ENCODE measurements around the gene CCNA2. TPM values are rescaled to one million over a fixed set of nuclear protein-coding genes. Genes with fewer than 3 reads are reported as not detected.

Gene CCNA2
- total RNA-seq: 83.6 and 86.7 TPM in 2 replicates

DNA sequence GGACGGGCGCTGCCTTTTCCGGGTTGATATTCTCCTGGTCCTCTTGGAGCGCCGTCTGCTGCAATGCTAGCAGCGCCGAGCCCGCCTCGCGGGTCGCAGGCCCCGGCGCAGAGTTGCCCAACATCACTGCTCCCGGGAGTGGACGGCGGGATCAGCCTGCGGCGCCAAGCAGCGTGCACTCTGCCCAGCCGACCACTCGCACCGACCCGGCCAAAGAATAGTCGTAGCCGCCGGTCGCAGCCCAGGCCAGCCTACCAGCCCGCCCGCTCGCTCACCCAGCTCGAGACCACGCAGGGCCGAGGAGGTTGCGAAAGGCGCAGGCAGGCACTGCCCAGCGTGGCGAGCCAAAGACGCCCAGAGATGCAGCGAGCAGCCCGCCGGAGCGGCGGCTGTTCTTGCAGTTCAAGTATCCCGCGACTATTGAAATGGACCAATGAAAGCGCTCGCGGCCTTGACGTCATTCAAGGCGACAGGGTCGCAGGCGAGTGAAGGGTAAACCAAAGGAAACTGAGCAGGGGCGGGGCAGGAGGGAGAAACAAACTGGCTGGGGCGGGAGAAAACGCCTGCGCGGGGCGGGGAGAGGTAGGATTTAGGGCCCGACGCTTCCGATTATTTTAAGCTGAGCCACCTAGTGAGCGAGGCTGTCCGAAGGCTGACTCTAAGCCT, at the start of gene CCNA2:
CCNA2 (minus strand) TSS at position 379 of the 666 bp plus-strand sequence; CDS start at position 124, 255 bp downstream.

DNA sequence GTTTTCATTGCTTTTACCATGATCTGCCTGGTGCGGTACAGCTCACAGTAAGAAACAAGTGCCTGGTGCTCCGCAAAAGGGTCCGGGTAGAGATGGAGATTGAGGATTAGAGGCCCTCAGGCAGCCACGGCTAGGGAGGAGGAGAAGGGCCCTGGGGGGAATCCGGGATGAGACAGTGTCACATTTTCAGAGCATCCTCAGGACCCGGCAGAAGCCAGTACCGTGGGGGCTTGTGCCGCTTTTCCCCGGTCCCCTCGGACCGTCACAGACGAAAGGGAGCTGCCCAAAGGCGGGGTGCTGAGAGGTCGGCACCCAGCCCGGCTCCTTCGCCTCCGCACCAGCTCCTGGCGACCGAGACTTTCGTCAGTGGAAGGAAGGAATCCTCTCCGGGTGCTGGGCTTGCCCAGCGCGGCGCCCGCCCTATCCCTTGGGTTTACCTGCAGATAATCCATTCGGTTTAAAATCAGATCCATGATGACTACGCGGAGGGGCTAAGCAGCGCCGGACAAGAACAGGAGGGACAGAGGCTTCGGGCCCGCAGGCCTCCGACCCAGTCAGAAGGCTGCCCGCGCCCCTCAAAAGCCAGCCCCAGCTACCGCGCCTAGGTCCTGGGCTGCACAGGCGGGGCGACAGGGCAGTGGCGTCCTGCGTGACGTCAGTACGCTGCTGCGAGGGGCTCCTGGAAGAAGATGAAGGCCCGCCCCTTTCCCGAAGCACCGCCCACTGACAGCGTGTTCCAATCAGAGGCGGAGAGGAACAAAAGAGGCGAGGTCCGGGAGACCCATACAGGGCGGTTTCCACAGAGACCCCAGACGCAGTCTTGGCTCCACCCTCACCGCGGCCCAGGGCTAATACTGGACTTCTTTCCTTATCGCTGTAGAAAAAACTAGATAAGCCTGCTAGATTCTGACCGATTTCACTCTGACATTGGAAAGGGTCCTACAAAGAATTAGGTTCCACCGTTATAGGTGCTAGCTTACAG, 46.4 kb upstream of the CCNA2 start, which contains the start of gene BBS7:
BBS7 (minus strand) TSS at position 634 of the 982 bp plus-strand sequence; CDS start at position 473, 161 bp downstream.

GRCh38 chr4:121800961-121801714, 22.5 kb downstream of the CCNA2 start, which contains the start of gene EXOSC9:
Gene EXOSC9, plus strand, starts transcription at chr4:121801323. Its CDS starts 102 bp downstream, at chr4:121801425.

Other genes starting within 250 kb of the CCNA2 start
- gene ANXA5, start 126.9 kb downstream of the CCNA2 start, total RNA-seq: 804 and 838 TPM in 2 replicates
- gene SMIM43, start 58.7 kb downstream of the CCNA2 start, total RNA-seq: under 0.01 TPM in 1 of 2 replicates, not detected in the other
- 27.1 and 34.3 TPM in 2 replicates for gene EXOSC9, start 22.6 kb downstream of the CCNA2 start, total RNA-seq
- gene BBS7, start 46.6 kb upstream of the CCNA2 start, total RNA-seq: 17.9 and 27.6 TPM in 2 replicates
- gene TRPC3, start 128.2 kb upstream of the CCNA2 start, total RNA-seq: 0.18 TPM in 1 of 2 replicates, not detected in the other